HepG2 (cell line): ENCODE results near the gene PLCB1. TPM values are rescaled to one million over a fixed set of nuclear protein-coding genes. Genes with fewer than 3 reads are reported as not detected.

Source experiments
- CSRNP1 ChIP-seq: sonication (generic); formaldehyde crosslinking; IDR thresholded peaks from 2 replicates; pipeline ENCODE4 v1.8.1; 2023; ENCODE audit warnings: mild to moderate bottlenecking, missing genetic modification reagents
- FOXK2 ChIP-seq: fragments of 450-650 bp; IDR thresholded peaks from 2 replicates; pipeline ENCODE4 v1.6.1; 2016
- HCFC1 ChIP-seq: fragments of 150-350 bp; IDR thresholded peaks from 2 replicates; pipeline ENCODE4 v1.6.1; 2014; ENCODE audit warnings: low read depth, low read length
- IKZF5 ChIP-seq: IDR thresholded peaks from 2 replicates; pipeline ENCODE4 v1.6.1; 2018; ENCODE audit warnings: missing genetic modification reagents, mild to moderate bottlenecking, missing compliant biosample characterization
- KDM3A ChIP-seq: IDR thresholded peaks from 2 replicates; pipeline ENCODE4 v1.6.1; 2018; ENCODE audit warnings: low read depth, missing compliant biosample characterization
- MYNN ChIP-seq: sonication (generic); formaldehyde crosslinking; IDR thresholded peaks from 2 replicates; pipeline ENCODE4 v1.4.0; 2020; ENCODE audit warnings: mild to moderate bottlenecking, low read depth, missing genetic modification reagents
- NFIB ChIP-seq: sonication (generic); formaldehyde crosslinking; IDR thresholded peaks from 2 replicates; pipeline ENCODE4 v1.9.0; 2021; ENCODE audit warnings: missing genetic modification reagents, mild to moderate bottlenecking, borderline replicate concordance
- NFIC ChIP-seq: IDR thresholded peaks from 2 replicates; pipeline ENCODE4 v1.6.1; 2012; ENCODE audit warnings: mild to moderate bottlenecking, low read length, inconsistent platforms
- REXO4 ChIP-seq: sonication (generic); formaldehyde crosslinking; IDR thresholded peaks from 2 replicates; pipeline ENCODE4 v1.8.0; 2022; ENCODE audit warnings: missing genetic modification reagents, mild to moderate bottlenecking, borderline replicate concordance
- RNF2 ChIP-seq: fragments of 450-650 bp; conservative IDR thresholded peaks from 2 replicates; pipeline ENCODE4 v1.6.1; 2016; ENCODE audit warnings: low read depth
- SIX4 ChIP-seq: sonication (generic); formaldehyde crosslinking; IDR thresholded peaks from 2 replicates; pipeline ENCODE4 v1.4.0; 2020; ENCODE audit warnings: missing genetic modification reagents
- TAF1 ChIP-seq: sonication (generic); formaldehyde crosslinking; IDR thresholded peaks from 2 replicates; pipeline ENCODE4 v1.4.0; 2020; ENCODE audit warnings: missing genetic modification reagents
- TP53 ChIP-seq: sonication (generic); formaldehyde crosslinking; conservative IDR thresholded peaks from 2 replicates; pipeline ENCODE4 v1.4.0; 2020; ENCODE audit warnings: missing genetic modification reagents
- U2AF2 ChIP-seq: fragments of 200-400 bp; formaldehyde crosslinking; IDR thresholded peaks from 2 replicates; pipeline ENCODE4 v1.6.1; 2017; ENCODE audit warnings: low read depth, mild to moderate bottlenecking, low read length
- ZBTB1 ChIP-seq: sonication (generic); formaldehyde crosslinking; IDR thresholded peaks from 2 replicates; pipeline ENCODE4 v1.4.0; 2020; ENCODE audit warnings: missing genetic modification reagents, borderline replicate concordance
- ZFP36 ChIP-seq: fragments of 150-350 bp; IDR thresholded peaks from 2 replicates; pipeline ENCODE4 v1.6.1; 2018; ENCODE audit warnings: borderline replicate concordance, low read length, low read depth; ENCODE audit not compliant: partially characterized antibody
- ZHX1 ChIP-seq: sonication (generic); formaldehyde crosslinking; IDR thresholded peaks from 2 replicates; pipeline ENCODE4 v1.8.1; 2022; ENCODE audit warnings: low read depth, mild to moderate bottlenecking, missing genetic modification reagents
- ZNF101 ChIP-seq: sonication (generic); formaldehyde crosslinking; IDR thresholded peaks from 2 replicates; pipeline ENCODE4 v1.4.0; 2020; ENCODE audit warnings: mild to moderate bottlenecking, low read depth, missing genetic modification reagents, borderline replicate concordance
- ZNF160 ChIP-seq: sonication (generic); formaldehyde crosslinking; IDR thresholded peaks from 2 replicates; pipeline ENCODE4 v1.8.0; 2022; ENCODE audit warnings: mild to moderate bottlenecking, inconsistent platforms, missing genetic modification reagents
- ZNF205 ChIP-seq: IDR thresholded peaks from 2 replicates; pipeline ENCODE4 v1.6.1; 2018; ENCODE audit warnings: missing biosample characterization, missing genetic modification reagents
- ZNF224 ChIP-seq: sonication (generic); formaldehyde crosslinking; IDR thresholded peaks from 2 replicates; pipeline ENCODE4 v1.5.0; 2020; ENCODE audit warnings: mild to moderate bottlenecking, missing genetic modification reagents
- ZNF577 ChIP-seq: sonication (generic); formaldehyde crosslinking; IDR thresholded peaks from 2 replicates; pipeline ENCODE4 v1.4.0; 2020; ENCODE audit warnings: mild to moderate bottlenecking, low read depth, missing genetic modification reagents, borderline replicate concordance
- ZNF670 ChIP-seq: sonication (generic); formaldehyde crosslinking; IDR thresholded peaks from 2 replicates; pipeline ENCODE4 v1.8.0; 2022; ENCODE audit warnings: mild to moderate bottlenecking, missing genetic modification reagents, borderline replicate concordance
- ZNF775 ChIP-seq: sonication (generic); formaldehyde crosslinking; IDR thresholded peaks from 2 replicates; pipeline ENCODE4 v1.4.0; 2020; ENCODE audit warnings: missing genetic modification reagents, mild to moderate bottlenecking, moderate library complexity, borderline replicate concordance
- ZNF879 ChIP-seq: sonication (generic); formaldehyde crosslinking; IDR thresholded peaks from 2 replicates; pipeline ENCODE4 v1.8.1; 2023; ENCODE audit warnings: missing genetic modification reagents
- polyA plus RNA-seq, 8 experiments: library from polyadenylated mRNA; depleted of rRNA in 3 of 8; stranded (reverse) in 7 of 8; unstranded in 1 of 8; fragments of >200 nt; fragmentation: Illumina TruSeq in 4 of 8; extraction: Trizol in 4 of 8; gene quantifications; 2 replicates each; pipeline versions ENCODE4 v1.2.1 to v1.2.3, GENCODE V29; 2011 to 2016; ENCODE audit warnings: low read depth in 4 of 8, missing spikeins in 1 of 8, mixed read lengths in 1 of 8; ENCODE audit not compliant: insufficient read depth in 1 of 8
- total RNA-seq, 5 experiments: library from RNA; depleted of rRNA; stranded (reverse); fragments of >200 nt; fragmentation: Illumina TruSeq; extraction: Trizol; gene quantifications; 2 replicates each; pipeline ENCODE4 v1.2.3, GENCODE V29; 2016; ENCODE audit warnings: low read depth in 1 of 5

Gene PLCB1
- total and polyA plus RNA-seq, 2 of the 13 experiments (the other 11 are each of a cell fraction or from before 2014, with no cell fraction given): 42.4 to 55.9 TPM

- no peak for TF ChIP-seq ZNF577 (CRISPR knock-in tag)
- TF ChIP-seq REXO4 (CRISPR knock-in tag): no peak
- TF ChIP-seq NFIB (CRISPR knock-in tag): no peak
- TF ChIP-seq ZNF775: no peak
- TF ChIP-seq SIX4 (CRISPR knock-in tag): peak; percentile 43; the same call in 1 of the 2 replicates
- TF ChIP-seq U2AF2: no peak; the same call in 1 of the 2 replicates
- no peak for TF ChIP-seq ZNF879 (CRISPR knock-in tag)
- TF ChIP-seq ZNF224 (CRISPR knock-in tag): 0 out of 2 replicates have a peak, but pooled peaks have one; percentile 67
- TF ChIP-seq MYNN (CRISPR knock-in tag): no peak
- TF ChIP-seq ZNF670 (CRISPR knock-in tag): no peak; the same call in 1 of the 2 replicates
- TF ChIP-seq TP53 (CRISPR knock-in tag): no peak
- TF ChIP-seq ZNF160: no peak
- TF ChIP-seq RNF2: no peak
- TF ChIP-seq ZNF205 (CRISPR knock-in tag): peak; percentile 83; the same call in 1 of the 2 replicates
- TF ChIP-seq ZHX1: no peak
- TF ChIP-seq CSRNP1 (CRISPR knock-in tag): no peak
- no peak for TF ChIP-seq ZBTB1 (CRISPR knock-in tag)
- peak; percentile 23; the same call in 1 of the 2 replicates for TF ChIP-seq HCFC1
- TF ChIP-seq ZNF101 (CRISPR knock-in tag): no peak
- TF ChIP-seq IKZF5 (CRISPR knock-in tag): peak; percentile 85; the same call in 1 of the 2 replicates
- no peak for TF ChIP-seq ZFP36
- no peak; the same call in 1 of the 2 replicates for TF ChIP-seq TAF1
- TF ChIP-seq NFIC: no peak
- no peak for TF ChIP-seq FOXK2
- peak; percentile 100 for TF ChIP-seq KDM3A (CRISPR knock-in tag)
These were observed at the start of gene PLCB1 (continued) for GRCh38 chr20:8131598-8132483.
